ENCODE measurements around the gene DMRTB1. TPM values are rescaled to one million over a fixed set of nuclear protein-coding genes. Genes with fewer than 3 reads are reported as not detected.

The DMRTB1 gene
- total RNA-seq, 6 donors from 2014 or later = not detected

- H3K4me1 ChIP-seq = peaks cover 0 to 12% (median 4%) of the 10 kb centered on the region in 4 donors
- TF ChIP-seq POLR2A (IDR thresholded peaks at IDR 0.05) = no peak
- TF ChIP-seq, protein P1, sequence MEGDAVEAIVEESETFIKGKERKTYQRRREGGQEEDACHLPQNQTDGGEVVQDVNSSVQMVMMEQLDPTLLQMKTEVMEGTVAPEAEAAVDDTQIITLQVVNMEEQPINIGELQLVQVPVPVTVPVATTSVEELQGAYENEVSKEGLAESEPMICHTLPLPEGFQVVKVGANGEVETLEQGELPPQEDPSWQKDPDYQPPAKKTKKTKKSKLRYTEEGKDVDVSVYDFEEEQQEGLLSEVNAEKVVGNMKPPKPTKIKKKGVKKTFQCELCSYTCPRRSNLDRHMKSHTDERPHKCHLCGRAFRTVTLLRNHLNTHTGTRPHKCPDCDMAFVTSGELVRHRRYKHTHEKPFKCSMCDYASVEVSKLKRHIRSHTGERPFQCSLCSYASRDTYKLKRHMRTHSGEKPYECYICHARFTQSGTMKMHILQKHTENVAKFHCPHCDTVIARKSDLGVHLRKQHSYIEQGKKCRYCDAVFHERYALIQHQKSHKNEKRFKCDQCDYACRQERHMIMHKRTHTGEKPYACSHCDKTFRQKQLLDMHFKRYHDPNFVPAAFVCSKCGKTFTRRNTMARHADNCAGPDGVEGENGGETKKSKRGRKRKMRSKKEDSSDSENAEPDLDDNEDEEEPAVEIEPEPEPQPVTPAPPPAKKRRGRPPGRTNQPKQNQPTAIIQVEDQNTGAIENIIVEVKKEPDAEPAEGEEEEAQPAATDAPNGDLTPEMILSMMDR (IDR thresholded peaks at IDR 0.05) = no peak
- TF ChIP-seq EP300 (IDR thresholded peaks at IDR 0.05) = no peak
- TF ChIP-seq POLR2AphosphoS5 (IDR thresholded peaks at IDR 0.05) = no peak
- H3K27me3 ChIP-seq = no peaks in the 10 kb centered on the region
- no peak overlapping the region for H3K27ac ChIP-seq
- H3K9me3 ChIP-seq = no peaks in the 10 kb centered on the region
- ATAC-seq (ENCODE audit: low FRiP score in 2 of 2) = no peak
- H3K4me3 ChIP-seq = no peak overlapping the region
- 93 to 95% methylated on average over 1 to 7 of the region's 7 CpGs for WGBS, 2 donors
- no peak for DNase-seq
- no peaks in the 10 kb centered on the region for H3K36me3 ChIP-seq
Measured at GRCh38 chr1:53513846-53514245, 54.6 kb downstream of the DMRTB1 start.

- Histone ChIP-seq H3K27me3 (no peaks in the 10 kb centered on the region), H3K9me3 (no peaks in the 10 kb centered on the region), H3K27ac (no peak overlapping the region), H3K4me1 (peaks cover 0 to 12% (median 4%) of the 10 kb centered on the region in 4 donors), H3K36me3 (no peaks in the 10 kb centered on the region), H3K4me3 (no peak overlapping the region)
- ATAC-seq (ENCODE audit: low FRiP score in 2 of 2) (no peak), DNase-seq (no peak)
- TF ChIP-seq, protein P1 (IDR thresholded peaks at IDR 0.05) = no peak
- TF ChIP-seq POLR2A (IDR thresholded peaks at IDR 0.05) (no peak), EP300 (IDR thresholded peaks at IDR 0.05) (no peak), POLR2AphosphoS5 (IDR thresholded peaks at IDR 0.05) (no peak)
- 91 to 94% methylated on average over 10 of the region's 10 CpGs for WGBS, 2 donors
Measured at GRCh38 chr1:53514436-53514835, 55.2 kb downstream of the DMRTB1 start.

DNA sequence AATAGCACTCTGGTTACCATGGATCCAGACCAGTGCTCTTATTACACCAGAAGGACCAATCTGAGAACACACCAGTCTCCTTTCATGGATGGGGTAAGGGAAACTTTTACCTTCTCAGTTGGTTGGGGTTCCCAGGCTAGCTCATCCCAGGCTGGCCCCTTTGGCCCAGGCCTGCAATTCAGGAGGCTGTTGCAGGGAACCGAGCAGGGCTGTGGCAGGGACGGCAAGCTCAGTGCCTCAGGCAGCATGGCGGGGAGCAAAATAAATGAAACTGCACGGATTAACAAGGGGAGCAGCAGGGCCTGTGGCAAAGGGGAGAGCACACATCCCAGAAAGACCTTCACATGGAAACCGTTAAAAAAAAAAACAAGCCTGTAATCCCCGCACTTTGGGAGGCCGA lies 57.0 kb downstream of the DMRTB1 start:
- H3K36me3 ChIP-seq = no peaks in the 10 kb centered on the region
- no peak overlapping the region for H3K4me3 ChIP-seq
- 95 to 97% methylated on average over 7 of the region's 7 CpGs for WGBS, 2 donors
- DNase-seq (no peak), ATAC-seq (ENCODE audit: low FRiP score in 2 of 2) (no peak)
- H3K27ac ChIP-seq = no peak overlapping the region
- no peak for TF ChIP-seq POLR2A (IDR thresholded peaks at IDR 0.05)
- TF ChIP-seq EP300 (IDR thresholded peaks at IDR 0.05) = no peak
- TF ChIP-seq, protein P1 (IDR thresholded peaks at IDR 0.05) = no peak
- TF ChIP-seq POLR2AphosphoS5 (IDR thresholded peaks at IDR 0.05) = no peak
- H3K4me1 ChIP-seq = peaks cover 0 to 12% (median 4%) of the 10 kb centered on the region in 4 donors
- no peaks in the 10 kb centered on the region for H3K27me3 ChIP-seq
- H3K9me3 ChIP-seq = no peaks in the 10 kb centered on the region

Other genes with a start within 250 kb of the DMRTB1 start
- gene CZIB, start 238.8 kb upstream of the DMRTB1 start, total RNA-seq = 10 to 100 TPM; 28.0 to 61.3 (median 42.4) TPM
- 10 to 100 TPM; 18.6 to 49.8 (median 33.8) TPM for gene MAGOH, start 220.9 kb upstream of the DMRTB1 start, total RNA-seq
- 10 to 100 TPM in 4 of 6 donors, 1 to 10 TPM in 2; 4.6 to 23.0 (median 11.1) TPM for gene LRP8, start 131.3 kb upstream of the DMRTB1 start, total RNA-seq

Data from upper lobe of left lung (tissue), 6 donors.